Neural progenitor cell (in vitro differentiated cells): ENCODE data around the gene ITM2B. TPM values are rescaled to one million over a fixed set of nuclear protein-coding genes. Genes with fewer than 3 reads are reported as not detected.

Experiments used
- DNase-seq: peaks from one replicate; pipeline ENCODE4 v3.0.0-alpha.2; 2016; ENCODE audit warnings: low spot score
- H2AFZ ChIP-seq: fragments of 200-600 bp; sonication (generic); replicated peaks from 2 replicates; pipeline ENCODE4 v1.6.1; 2016; ENCODE audit warnings: antibody characterized with exemption
- H3F3A ChIP-seq: fragments of 200-600 bp; sonication (generic); 2 replicates; pipeline ENCODE4 v1.6.1; 2016; ENCODE audit warnings: antibody characterized with exemption, low read depth
- H3K27ac ChIP-seq: fragments of 200-600 bp; sonication (generic); 2 replicates; pipeline ENCODE4 v1.5.1; 2016; ENCODE audit warnings: mild to moderate bottlenecking
- H3K27me3 ChIP-seq: fragments of 200-600 bp; sonication (generic); 2 replicates; pipeline ENCODE4 v1.6.1; 2016; ENCODE audit warnings: mild to moderate bottlenecking, moderate library complexity
- H3K36me3 ChIP-seq: fragments of 200-600 bp; sonication (generic); 2 replicates; pipeline ENCODE4 v1.5.1; 2016
- H3K4me1 ChIP-seq: fragments of 200-600 bp; sonication (generic); 2 replicates; pipeline ENCODE4 v1.6.1; 2016; ENCODE audit warnings: mixed run types
- H3K4me2 ChIP-seq: fragments of 200-600 bp; sonication (generic); 2 replicates; pipeline ENCODE4 v1.6.1; 2016
- H3K4me3 ChIP-seq: fragments of 200-600 bp; sonication (generic); 2 replicates; pipeline ENCODE4 v1.5.1; 2016
- H3K79me2 ChIP-seq: fragments of 200-600 bp; sonication (generic); 2 replicates; pipeline ENCODE4 v1.6.1; 2016; ENCODE audit warnings: low read depth
- H3K9ac ChIP-seq: fragments of 200-600 bp; sonication (generic); 2 replicates; pipeline ENCODE4 v1.6.1; 2016
- H3K9me3 ChIP-seq: fragments of 200-600 bp; sonication (generic); 2 replicates; pipeline ENCODE4 v1.5.1; 2016; ENCODE audit warnings: low read depth
- H4K20me1 ChIP-seq: fragments of 200-600 bp; sonication (generic); 2 replicates; pipeline ENCODE4 v1.6.1; 2016; ENCODE audit warnings: low read depth
- H3K27ac Mint-ChIP-seq: 3 replicates; pipeline ENCODE4 v1.8.0; 2021; ENCODE audit warnings: mixed read lengths
- H3K27me3 Mint-ChIP-seq: 2 replicates; pipeline ENCODE4 v1.8.0; 2022; ENCODE audit warnings: low read depth, mild to moderate bottlenecking, inconsistent platforms, moderate library complexity, mixed read lengths; ENCODE audit not compliant: insufficient read depth
- H3K36me3 Mint-ChIP-seq: 3 replicates; pipeline ENCODE4 v1.8.0; 2021; ENCODE audit warnings: mixed read lengths
- H3K4me1 Mint-ChIP-seq: 3 replicates; pipeline ENCODE4 v1.8.0; 2021; ENCODE audit warnings: mixed read lengths
- H3K4me3 Mint-ChIP-seq: 3 replicates; pipeline ENCODE4 v1.8.0; 2021; ENCODE audit warnings: mild to moderate bottlenecking, moderate library complexity, mixed read lengths
- H3K9me3 Mint-ChIP-seq: 3 replicates; pipeline ENCODE4 v1.8.0; 2020; ENCODE audit warnings: mixed read lengths
- CTCF ChIP-seq: fragments of 200-600 bp; sonication (generic); IDR thresholded peaks from 2 replicates; pipeline ENCODE4 v1.5.1; 2017; ENCODE audit warnings: antibody characterized with exemption, mild to moderate bottlenecking
- EZH2 ChIP-seq: fragments of 200-600 bp; sonication (generic); IDR thresholded peaks from 2 replicates; pipeline ENCODE4 v1.6.1; 2017; ENCODE audit warnings: antibody characterized with exemption, mild to moderate bottlenecking, moderate library complexity
- EZH2phosphoT487 ChIP-seq: fragments of 200-600 bp; sonication (generic); IDR thresholded peaks from 2 replicates; pipeline ENCODE4 v1.6.1; 2017; ENCODE audit warnings: antibody characterized with exemption
- total RNA-seq: library from RNA; depleted of rRNA; stranded (reverse); fragments of >200 nt; gene quantifications from 2 replicates; pipeline ENCODE4 v1.2.3, GENCODE V29; 2015; ENCODE audit warnings: low replicate concordance

Gene ITM2B
- total RNA-seq, 1 donor from 2014 or later: 172 TPM

GRCh38 chr13:48241651-48242050 lies 8.6 kb downstream of the ITM2B start:
- Histone ChIP-seq H3K36me3 (no peaks in the 10 kb centered on the region), H3K4me3 (no peak overlapping the region), H3K4me2 (no peak overlapping the region), H3K79me2 (peaks cover 89% of the 10 kb centered on the region), H3K27ac (no peak overlapping the region), H3K4me1 (peaks cover 11% of the 10 kb centered on the region), H3F3A (no peaks in the 10 kb centered on the region), H2AFZ (no peak overlapping the region), H3K27me3 (no peaks in the 10 kb centered on the region), H3K9me3 (no peaks in the 10 kb centered on the region), H4K20me1 (peaks cover 9% of the 10 kb centered on the region), H3K9ac (no peak overlapping the region)
- TF ChIP-seq EZH2 (no peak), EZH2phosphoT487 (no peak), CTCF (no peak)
- no peak overlapping the region for H3K27ac Mint-ChIP-seq
- H3K4me1 Mint-ChIP-seq: peaks cover 6% of the 10 kb centered on the region
- no peak for DNase-seq
- H3K4me3 Mint-ChIP-seq: no peak overlapping the region
- no peaks in the 10 kb centered on the region for H3K9me3 Mint-ChIP-seq
- H3K27me3 Mint-ChIP-seq: no peaks in the 10 kb centered on the region
- peaks cover 2% of the 10 kb centered on the region for H3K36me3 Mint-ChIP-seq

DNA sequence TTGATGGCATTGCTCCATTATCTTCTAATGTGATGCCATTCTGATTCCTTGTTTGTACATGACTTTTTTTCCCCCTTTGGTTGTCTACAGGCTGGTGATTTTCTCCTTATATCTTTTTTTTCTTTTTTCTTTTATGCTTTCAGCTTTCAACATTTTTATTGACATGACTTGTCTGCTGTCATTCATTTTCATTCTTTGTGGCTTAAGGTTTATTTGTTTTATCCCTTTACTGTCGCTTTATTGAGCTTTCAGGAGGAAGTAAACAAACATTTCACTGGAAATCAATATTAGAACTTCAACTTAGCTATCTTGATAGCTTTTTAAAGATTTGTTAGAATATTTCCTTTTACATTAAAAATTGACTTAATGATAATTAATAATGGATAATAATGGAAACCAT lies 9.7 kb downstream of the ITM2B start:
- TF ChIP-seq EZH2phosphoT487 (no peak), EZH2 (no peak), CTCF (no peak)
- H3K27ac ChIP-seq: no peak overlapping the region
- H3K79me2 ChIP-seq: peaks cover 89% of the 10 kb centered on the region
- peaks cover under 1% of the 10 kb centered on the region for H3K4me1 ChIP-seq
- no peak overlapping the region for H2AFZ ChIP-seq
- no peak overlapping the region for H3K27ac Mint-ChIP-seq
- H3K36me3 Mint-ChIP-seq: peaks cover 2% of the 10 kb centered on the region
- H4K20me1 ChIP-seq: no peaks in the 10 kb centered on the region
- no peaks in the 10 kb centered on the region for H3K9me3 Mint-ChIP-seq
- no peaks in the 10 kb centered on the region for H3K9me3 ChIP-seq
- H3K9ac ChIP-seq: no peak overlapping the region
- H3K4me3 Mint-ChIP-seq: no peak overlapping the region
- no peaks in the 10 kb centered on the region for H3F3A ChIP-seq
- no peak overlapping the region for H3K4me2 ChIP-seq
- no peaks in the 10 kb centered on the region for H3K27me3 ChIP-seq
- H3K36me3 ChIP-seq: no peaks in the 10 kb centered on the region
- H3K4me3 ChIP-seq: no peak overlapping the region
- no peaks in the 10 kb centered on the region for H3K27me3 Mint-ChIP-seq
- H3K4me1 Mint-ChIP-seq: no peaks in the 10 kb centered on the region
- no peak for DNase-seq

DNA sequence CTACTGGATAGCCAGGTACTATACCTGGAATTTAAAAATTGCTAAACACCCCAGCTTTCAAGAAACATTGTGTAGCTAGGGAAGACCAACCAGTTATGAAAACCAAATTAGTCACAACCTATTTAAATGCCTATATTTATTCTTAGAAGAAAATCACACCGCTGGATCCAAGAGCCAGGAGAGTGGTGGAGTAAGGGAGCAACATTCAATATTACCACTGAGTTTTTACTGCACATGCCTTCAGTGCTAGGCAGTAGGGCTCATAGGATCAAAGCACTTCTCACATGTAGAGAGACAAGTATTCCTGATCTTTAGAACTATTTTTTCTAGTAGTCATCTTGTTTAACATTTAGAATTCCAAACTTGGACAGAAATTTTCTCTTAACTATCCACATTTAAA lies 11.2 kb downstream of the ITM2B start:
- H3K9me3 Mint-ChIP-seq: no peaks in the 10 kb centered on the region
- H4K20me1 ChIP-seq: no peaks in the 10 kb centered on the region
- H2AFZ ChIP-seq: no peak overlapping the region

More for the DNA sequence above, 11.2 kb downstream of the ITM2B start:
- Histone ChIP-seq H3K36me3 (no peaks in the 10 kb centered on the region), H3K9ac (no peak overlapping the region), H3K27me3 (no peaks in the 10 kb centered on the region), H3K27ac (no peak overlapping the region), H3K4me2 (no peak overlapping the region), H3K4me3 (no peak overlapping the region), H3K9me3 (no peaks in the 10 kb centered on the region), H3K4me1 (no peaks in the 10 kb centered on the region), H3K79me2 (peaks cover 86% of the 10 kb centered on the region), H3F3A (no peaks in the 10 kb centered on the region)
- DNase-seq: no peak
- Mint-ChIP-seq H3K27me3 (no peaks in the 10 kb centered on the region), H3K4me3 (no peak overlapping the region), H3K36me3 (peaks cover 2% of the 10 kb centered on the region), H3K4me1 (no peaks in the 10 kb centered on the region), H3K27ac (no peak overlapping the region)
- TF ChIP-seq CTCF (no peak), EZH2 (no peak)
